ENCODE measurements around the gene SEC61A1. TPM values are rescaled to one million over a fixed set of nuclear protein-coding genes. Genes with fewer than 3 reads are reported as not detected.

Gene SEC61A1
- total RNA-seq, 1 donor = 406 TPM

DNA sequence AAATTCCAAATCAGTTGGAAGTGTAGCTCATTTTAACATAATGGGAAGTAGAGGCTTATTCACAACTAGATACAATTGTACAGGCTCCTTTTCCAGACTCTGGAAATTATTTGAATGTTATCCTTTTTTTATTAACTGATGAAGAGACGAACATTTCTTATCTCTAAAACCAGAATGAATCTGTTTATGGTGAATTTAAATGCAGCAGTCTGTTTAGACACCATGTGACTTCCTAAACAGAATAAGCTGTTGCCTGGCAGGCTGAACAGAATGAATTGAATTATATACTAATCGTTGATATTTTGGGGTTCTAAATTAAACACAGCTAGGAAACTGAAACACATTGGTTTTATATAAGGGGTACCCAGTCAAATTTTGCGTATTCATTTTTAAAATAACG lies 4.0 kb downstream of the SEC61A1 start:
- H3K4me3 ChIP-seq (ENCODE audit: low read depth, low read length) = no peak overlapping the region
- DNase-seq (ENCODE audit: low read depth) = no peak
- no peak for TF ChIP-seq CTCF (IDR thresholded peaks at IDR 0.05; ENCODE audit: insufficient read depth, low read length)

GRCh38 chr3:128060473-128061381 lies 8.5 kb downstream of the SEC61A1 start:
- TF ChIP-seq CTCF (IDR thresholded peaks at IDR 0.05; ENCODE audit: insufficient read depth, low read length) = peak; percentile 31
- H3K4me3 ChIP-seq (ENCODE audit: low read depth, low read length) = no peak overlapping the region
- DNase-seq (ENCODE audit: low read depth) = peak; percentile 96

- no peak for DNase-seq (ENCODE audit: low read depth)
- no peak overlapping the region for H3K4me3 ChIP-seq (ENCODE audit: low read depth, low read length)
- TF ChIP-seq CTCF (IDR thresholded peaks at IDR 0.05; ENCODE audit: insufficient read depth, low read length) = no peak
These were observed 10.0 kb downstream of the SEC61A1 start for GRCh38 chr3:128062033-128062745.

DNA sequence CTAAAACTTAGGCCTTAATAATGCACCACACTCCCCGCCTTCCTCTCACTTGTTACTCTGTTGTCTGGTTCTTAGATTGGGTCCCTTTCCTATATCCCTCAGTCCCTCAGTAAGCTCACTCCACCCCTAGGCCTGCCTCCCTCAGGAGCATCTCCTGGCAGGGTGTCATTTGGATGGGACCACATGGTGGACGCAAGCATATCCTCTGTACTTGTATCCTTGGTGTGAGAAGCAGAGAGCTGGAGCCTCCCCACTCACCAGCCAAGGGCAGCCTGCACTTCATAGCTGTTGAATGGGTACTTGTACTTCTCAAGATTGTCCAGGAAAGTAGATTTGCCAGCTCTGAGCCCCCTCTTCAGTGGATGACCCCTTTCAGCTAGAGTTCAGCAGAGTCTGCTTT lies 11.6 kb downstream of the SEC61A1 start:
- no peak overlapping the region for H3K4me3 ChIP-seq (ENCODE audit: low read depth, low read length)
- no peak for TF ChIP-seq CTCF (IDR thresholded peaks at IDR 0.05; ENCODE audit: insufficient read depth, low read length)

DNA sequence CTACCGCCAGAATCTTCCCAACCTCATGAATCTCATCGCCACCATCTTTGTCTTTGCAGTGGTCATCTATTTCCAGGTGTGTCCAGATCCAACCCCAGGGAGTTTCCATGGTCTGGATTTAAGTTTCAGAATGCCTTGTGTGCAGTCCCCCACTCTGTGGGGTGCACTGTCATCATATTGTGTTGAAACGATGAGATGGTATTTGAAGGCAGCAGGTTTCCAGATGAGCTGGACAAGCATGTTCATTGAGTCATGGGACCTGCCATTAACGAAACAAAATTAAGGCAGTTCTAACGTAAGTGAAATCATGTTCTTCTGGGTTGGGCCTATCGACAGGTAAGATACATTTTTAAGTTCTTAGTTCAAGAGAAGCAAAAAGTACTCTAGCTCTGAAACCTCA lies 12.7 kb downstream of the SEC61A1 start:
- no peak overlapping the region for H3K4me3 ChIP-seq (ENCODE audit: low read depth, low read length)
- no peak for TF ChIP-seq CTCF (IDR thresholded peaks at IDR 0.05; ENCODE audit: insufficient read depth, low read length)
- DNase-seq (ENCODE audit: low read depth) = no peak

More for the DNA sequence above, 11.6 kb downstream of the SEC61A1 start:
- DNase-seq (ENCODE audit: low read depth) = no peak

- no peak for TF ChIP-seq CTCF (IDR thresholded peaks at IDR 0.05; ENCODE audit: insufficient read depth, low read length)
- DNase-seq (ENCODE audit: low read depth) = no peak
- no peak overlapping the region for H3K4me3 ChIP-seq (ENCODE audit: low read depth, low read length)
These were observed 13.9 kb downstream of the SEC61A1 start for GRCh38 chr3:128066114-128066513.

Data from fibroblast of the aortic adventitia (primary cell).